NB4 (cell line): ENCODE measurements around the gene ELP1.
A peak's percentile ranks its signal among the peaks of the same experiment; 100 is the strongest.

Experiments used
- DNase-seq: peaks from one replicate; pipeline ENCODE4 v3.0.0; 2010; ENCODE audit warnings: low read depth
- H3K4me3 ChIP-seq: one replicate; pipeline ENCODE4 v1.5.1; 2011; ENCODE audit warnings: mild to moderate bottlenecking, low read depth, low read length, moderate library complexity
- CTCF ChIP-seq: IDR thresholded peaks from one replicate; pipeline ENCODE4 v1.5.1; 2012; ENCODE audit warnings: low read depth, low read length
- MAX ChIP-seq: IDR thresholded peaks from 2 replicates; pipeline ENCODE4 v1.6.1; 2011; ENCODE audit warnings: low read depth, low read length
- MYC ChIP-seq: IDR thresholded peaks from 2 replicates; pipeline ENCODE4 v1.6.1; 2011; ENCODE audit warnings: low read depth, low read length
- POLR2A ChIP-seq: IDR thresholded peaks from 2 replicates; pipeline ENCODE4 v1.6.1; 2011; ENCODE audit warnings: mild to moderate bottlenecking; ENCODE audit not compliant: insufficient read length; ENCODE audit errors: extremely low read depth

ELP1 gene

GRCh38 chr9:108937561-108938305 lies 3.8 kb upstream of the ELP1 start:
- no peak for TF ChIP-seq MAX
- no peak for TF ChIP-seq POLR2A
- no peak for TF ChIP-seq MYC
- TF ChIP-seq CTCF, result no peak
- no peak overlapping the region for H3K4me3 ChIP-seq
- no peak for DNase-seq

GRCh38 chr9:108934323-108934893 lies 484 bp upstream of the ELP1 start, which contains the start of gene ABITRAM:
ABITRAM (plus strand) TSS chr9:108934400; CDS start chr9:108934487, 87 bp downstream.
- DNase-seq, result peak; percentile 87
- TF ChIP-seq MYC (peak; percentile 27; the same call in 1 of the 2 replicates), CTCF (no peak), MAX (peak; percentile 58; the same call in 1 of the 2 replicates), POLR2A (no peak)
- H3K4me3 ChIP-seq, result peak within 1 kb of the TSS; percentile 97

GRCh38 chr9:108933231-108933717 lies 650 bp downstream of the ELP1 start:
- no peak for TF ChIP-seq MYC
- no peak for TF ChIP-seq CTCF
- no peak for TF ChIP-seq POLR2A
- TF ChIP-seq MAX, result no peak
- DNase-seq, result no peak
- peak overlapping the region; percentile 97 for H3K4me3 ChIP-seq

GRCh38 chr9:108928386-108928785 lies 5.5 kb downstream of the ELP1 start:
- H3K4me3 ChIP-seq, result no peak overlapping the region
- no peak for DNase-seq
- no peak for TF ChIP-seq POLR2A
- TF ChIP-seq CTCF, result no peak
- no peak for TF ChIP-seq MAX
- no peak for TF ChIP-seq MYC

- TF ChIP-seq MAX (no peak), POLR2A (no peak), CTCF (no peak), MYC (no peak)
- H3K4me3 ChIP-seq, result no peak overlapping the region
- DNase-seq, result no peak
These were observed 9.5 kb downstream of the ELP1 start for GRCh38 chr9:108924466-108924865.
